IMR-90 (cell line): ENCODE data around the gene OR2G6. TPM values are rescaled to one million over a fixed set of nuclear protein-coding genes. Genes with fewer than 3 reads are reported as not detected.
"Not testable (repeated sequence)": the region's sequence is repeated elsewhere in the genome, so short reads cannot be mapped to it uniquely, and the experiment has no call there.

ENCODE experiments used
- ATAC-seq: fragments of 200-7000 bp; cut with Tn5 transposase; 2 replicates; pipeline ENCODE4 v1.9.1; 2020; ENCODE audit warnings: low read depth, mild to moderate bottlenecking, moderate library complexity
- BruUV-seq: library from RNA; stranded (reverse); fragments of 400-500 nt; replicated peaks from 2 replicates; lab custom pipeline; 2021; lab: Mats Ljungman, UMichigan
- CTCF ChIA-PET: fragments of 300-600 bp; formaldehyde crosslinking; extraction: SDS; loops from one replicate; lab custom pipeline; 2021; ENCODE audit warnings: antibody characterized with exemption; lab: Yijun Ruan, JAX
- POLR2A ChIA-PET: fragments of 300-600 bp; sonication (Branson Sonifier 250); formaldehyde crosslinking; loops from one replicate; lab custom pipeline; 2022; ENCODE audit warnings: antibody characterized with exemption; ENCODE audit not compliant: unreplicated experiment; lab: Charles Lee
- DNase-seq: peaks from one replicate; pipeline ENCODE4 v3.0.0; 2013
- H2AFZ ChIP-seq: replicated peaks from 2 replicates; pipeline ENCODE3; 2013; ENCODE audit warnings: low read length, mild to moderate bottlenecking; ENCODE audit not compliant: poor library complexity
- H2AK5ac ChIP-seq: 2 replicates; pipeline ENCODE4 v1.6.1; 2013; ENCODE audit warnings: low read depth, low read length, inconsistent platforms
- H2AK9ac ChIP-seq: replicated peaks from 2 replicates; pipeline ENCODE3; 2013; ENCODE audit warnings: mild to moderate bottlenecking, low read depth, low read length, moderate library complexity; ENCODE audit not compliant: poor library complexity
- H2BK120ac ChIP-seq: 2 replicates; pipeline ENCODE4 v1.6.1; 2013; ENCODE audit warnings: low read depth, low read length, inconsistent platforms
- H2BK15ac ChIP-seq: 3 replicates; pipeline ENCODE4 v1.6.1; 2013; ENCODE audit warnings: low read depth, low read length, inconsistent platforms
- H2BK20ac ChIP-seq: 2 replicates; pipeline ENCODE4 v1.6.1; 2013; ENCODE audit warnings: low read depth, mild to moderate bottlenecking, inconsistent platforms, low read length, moderate library complexity
- H2BK5ac ChIP-seq: 2 replicates; pipeline ENCODE4 v1.6.1; 2013; ENCODE audit warnings: mild to moderate bottlenecking, low read depth, low read length, inconsistent platforms; ENCODE audit not compliant: poor library complexity, severe bottlenecking
- H3K14ac ChIP-seq: replicated peaks from 2 replicates; pipeline ENCODE4 v1.6.1; 2013; ENCODE audit warnings: low read depth, low read length, inconsistent platforms
- H3K18ac ChIP-seq: 2 replicates; pipeline ENCODE4 v1.6.1; 2013; ENCODE audit warnings: low read depth, low read length, control low read depth
- H3K23ac ChIP-seq: 2 replicates; pipeline ENCODE4 v1.6.1; 2013; ENCODE audit warnings: low read depth, low read length, inconsistent platforms
- H3K27ac ChIP-seq: 2 replicates; pipeline ENCODE4 v1.5.1; 2013; ENCODE audit warnings: mild to moderate bottlenecking, control low read depth, low read length; ENCODE audit not compliant: insufficient read depth
- H3K27me3 ChIP-seq: 2 replicates; pipeline ENCODE4 v1.6.1; 2013; ENCODE audit warnings: low read length; ENCODE audit not compliant: control insufficient read depth, insufficient read depth
- H3K36me3 ChIP-seq: 2 replicates; pipeline ENCODE4 v1.6.1; 2013; ENCODE audit warnings: low read length, mixed read lengths; ENCODE audit not compliant: control insufficient read depth, insufficient read depth
- H3K4ac ChIP-seq: 2 replicates; pipeline ENCODE4 v1.6.1; 2013; ENCODE audit warnings: low read depth, low read length, inconsistent platforms
- H3K4me1 ChIP-seq: 2 replicates; pipeline ENCODE4 v1.6.1; 2013; ENCODE audit warnings: low read length, mixed read lengths; ENCODE audit not compliant: control insufficient read depth, insufficient read depth
- H3K4me2 ChIP-seq: 2 replicates; pipeline ENCODE4 v1.6.1; 2013; ENCODE audit warnings: low read depth, mild to moderate bottlenecking, control low read depth, low read length, moderate library complexity
- H3K4me3 ChIP-seq: 2 replicates; pipeline ENCODE4 v1.5.1; 2013; ENCODE audit warnings: low read depth, mild to moderate bottlenecking, control low read depth, low read length, moderate library complexity; ENCODE audit not compliant: insufficient read depth
- H3K56ac ChIP-seq: 2 replicates; pipeline ENCODE4 v1.6.1; 2013; ENCODE audit warnings: low read length, inconsistent platforms; ENCODE audit not compliant: insufficient read depth; ENCODE audit errors: extremely low read depth
- H3K79me1 ChIP-seq, 2 experiments: 2 replicates each; pipeline ENCODE4 v1.6.1; 2013; ENCODE audit warnings: low read length in 2 of 2, inconsistent platforms in 1 of 2, low read depth in 1 of 2
- H3K9ac ChIP-seq: 2 replicates; pipeline ENCODE4 v1.6.1; 2013; ENCODE audit warnings: low read depth, low read length, control low read depth
- H3K9me1 ChIP-seq: 2 replicates; pipeline ENCODE4 v1.6.1; 2013; ENCODE audit warnings: low read length, inconsistent platforms; ENCODE audit not compliant: insufficient read depth
- H3K9me3 ChIP-seq: 2 replicates; pipeline ENCODE4 v1.6.1; 2013; ENCODE audit warnings: low read length; ENCODE audit not compliant: control insufficient read depth, insufficient read depth
- H4K20me1 ChIP-seq: 2 replicates; pipeline ENCODE4 v1.6.1; 2013; ENCODE audit warnings: low read length, inconsistent platforms; ENCODE audit not compliant: insufficient read depth
- H4K5ac ChIP-seq: 2 replicates; pipeline ENCODE4 v1.6.1; 2013; ENCODE audit warnings: mild to moderate bottlenecking, low read depth, low read length, control low read depth
- H4K8ac ChIP-seq, 2 experiments: 2 replicates each; pipeline ENCODE4 v1.6.1; 2013; ENCODE audit warnings: low read depth in 2 of 2, low read length in 2 of 2, control low read depth in 1 of 2, inconsistent platforms in 1 of 2
- H4K91ac ChIP-seq: 2 replicates; pipeline ENCODE4 v1.6.1; 2013; ENCODE audit warnings: low read depth, low read length, inconsistent platforms; ENCODE audit not compliant: insufficient read depth
- CEBPB ChIP-seq: IDR thresholded peaks from 2 replicates; pipeline ENCODE4 v1.6.1; 2012; ENCODE audit warnings: low read depth, low read length, improper control_type of control experiment
- FOS ChIP-seq: fragments of 150-350 bp; IDR thresholded peaks from 2 replicates; pipeline ENCODE4 v1.6.1; 2016; ENCODE audit warnings: low read depth, low read length
- MAZ ChIP-seq: IDR thresholded peaks from 2 replicates; pipeline ENCODE4 v1.6.1; 2012; ENCODE audit warnings: low read depth, mild to moderate bottlenecking, low read length, improper control_type of control experiment, moderate library complexity, borderline replicate concordance
- MXI1 ChIP-seq: IDR thresholded peaks from 2 replicates; pipeline ENCODE4 v1.6.1; 2012; ENCODE audit warnings: low read depth, mild to moderate bottlenecking, low read length, moderate library complexity, borderline replicate concordance
- NFE2L2 ChIP-seq: fragments of 150-350 bp; IDR thresholded peaks from 2 replicates; pipeline ENCODE4 v1.6.1; 2016; ENCODE audit warnings: low read depth, mild to moderate bottlenecking, low read length
- WGBS, 2 experiments: methylation state at CpG; one replicate each; pipeline versions ENCODE4 v1.1.5 to v1.1.7; 2013; ENCODE audit warnings: missing lambda C conversion rate in 2 of 2; ENCODE audit not compliant: insufficient read length in 1 of 2; ENCODE audit errors: extremely low coverage in 2 of 2; 5-methylcytosine and 5-hydroxymethylcytosine counted together
- dilution Hi-C: fragments of 300-500 bp; cut with HindIII; formaldehyde crosslinking; loops from one replicate; pipeline ENCODE4 v1.14.3; 2018; ENCODE audit warnings: low sequenced_read_pairs; ENCODE audit not compliant: unreplicated experiment
- in situ Hi-C: fragments of 300-500 bp; cut with MboI; formaldehyde crosslinking; loops from 3 replicates; pipeline ENCODE4 v1.14.3; 2019; ENCODE audit warnings: low sequenced_read_pairs, inconsistent platforms, mixed read lengths
- intact Hi-C: fragments of 100-400 bp; cut with micrococcal nuclease; formaldehyde crosslinking; loops from 2 replicates; pipeline ENCODE4 v1.10.0; 2022
- polyA plus RNA-seq, 3 experiments: library from polyadenylated mRNA; depleted of rRNA; stranded (reverse); fragments of >200 nt; gene quantifications; 2 replicates each; pipeline ENCODE4 v1.2.3, GENCODE V29; 2012; ENCODE audit warnings: low replicate concordance in 1 of 3
- total RNA-seq: library from RNA; depleted of rRNA; stranded (reverse); fragments of >200 nt; gene quantifications from 2 replicates; pipeline ENCODE4 v1.2.3, GENCODE V29; 2012

OR2G6 gene
- total and polyA plus RNA-seq, 2 of the 4 experiments (the other 2 are of a cell fraction): not detected

- WGBS, 2 experiments: 66% methylated on average over 10 of the region's 12 CpGs; no CpG with 5 or more reads in 1 of the 2 experiments
- no peak overlapping the region for H3K4me2 ChIP-seq
- H3K27me3 ChIP-seq: no peaks in the 10 kb centered on the region
- no peaks in the 10 kb centered on the region for H3K4me1 ChIP-seq
- no TSS peak for BruUV-seq
- H3K9me3 ChIP-seq: peaks cover 12% of the 10 kb centered on the region; the same call in 1 of the 2 replicates
- H3K14ac ChIP-seq: no peak overlapping the region
- no peak overlapping the region for H2AK5ac ChIP-seq
- no peak overlapping the region for H3K18ac ChIP-seq
- no peak overlapping the region for H3K4me3 ChIP-seq
- H4K8ac ChIP-seq: no peak overlapping the region
- ChIA-PET POLR2A (no interaction called here), CTCF (no interaction called here)
- in situ Hi-C loops (no loop called here), dilution Hi-C loops (no loop called here), intact Hi-C loops (no loop called here)
- no peak overlapping the region for H4K5ac ChIP-seq
- H3K56ac ChIP-seq: no peak overlapping the region
- H3K23ac ChIP-seq: no peak overlapping the region
- no peak overlapping the region for H3K9ac ChIP-seq
- ATAC-seq: no peak
- no peak overlapping the region for H2BK5ac ChIP-seq
- no peaks in the 10 kb centered on the region for H4K20me1 ChIP-seq
- no peak overlapping the region for H2BK120ac ChIP-seq
- no peak overlapping the region for H2AFZ ChIP-seq
- TF ChIP-seq MXI1: no peak
- TF ChIP-seq MAZ: no peak
- TF ChIP-seq CEBPB: no peak
- no peak for TF ChIP-seq FOS
- TF ChIP-seq NFE2L2: no peak
- no peak overlapping the region for H3K4ac ChIP-seq
- H3K36me3 ChIP-seq: no peaks in the 10 kb centered on the region
- no peak overlapping the region for H2AK9ac ChIP-seq
- H2BK20ac ChIP-seq: no peak overlapping the region
- H4K91ac ChIP-seq: no peak overlapping the region
- H3K9me1 ChIP-seq: no peaks in the 10 kb centered on the region
- H3K79me1 ChIP-seq: no peaks in the 10 kb centered on the region
- no peak overlapping the region for H3K27ac ChIP-seq
- H2BK15ac ChIP-seq: no peak overlapping the region
- no peak for DNase-seq
These were observed 14.0 kb downstream of the OR2G6 start for GRCh38 chr1:248521856-248522255.

DNA sequence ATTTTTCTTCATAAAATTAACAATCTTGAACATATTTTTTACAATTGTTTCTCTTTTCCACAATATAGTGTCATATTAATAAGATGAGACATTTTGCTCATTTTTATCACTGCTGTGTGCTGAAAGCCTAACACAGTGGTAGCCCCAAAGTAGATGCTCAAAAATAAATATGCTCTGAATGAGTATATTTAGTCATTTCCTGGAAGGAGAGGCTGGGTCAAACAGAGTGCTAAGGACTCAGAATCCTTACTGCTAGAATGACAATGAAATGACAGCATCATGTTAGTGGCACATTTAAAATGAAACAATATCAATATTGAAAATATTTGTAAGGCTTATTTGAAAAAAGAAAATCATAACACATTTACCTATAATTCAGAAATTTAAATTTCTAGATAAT is 29.6 kb downstream of the OR2G6 start:
- H4K91ac ChIP-seq, ATAC-seq, H3K36me3 ChIP-seq, H3K4me2 ChIP-seq, H3K14ac ChIP-seq, H3K4ac ChIP-seq, CTCF ChIA-PET, H3K18ac ChIP-seq, H3K9ac ChIP-seq, H3K4me1 ChIP-seq, H3K23ac ChIP-seq, H3K4me3 ChIP-seq, DNase-seq, H2BK20ac ChIP-seq, H4K5ac ChIP-seq, H2AFZ ChIP-seq, H3K27me3 ChIP-seq, H3K9me3 ChIP-seq, H3K27ac ChIP-seq, POLR2A ChIA-PET, intact Hi-C loops, in situ Hi-C loops, H3K79me1 ChIP-seq, H2BK15ac ChIP-seq, BruUV-seq, H2BK5ac ChIP-seq, H2AK5ac ChIP-seq, H3K56ac ChIP-seq, H2AK9ac ChIP-seq, H4K8ac ChIP-seq, H4K20me1 ChIP-seq, H3K9me1 ChIP-seq, dilution Hi-C loops, H2BK120ac ChIP-seq: not testable (repeated sequence)
